ENCODE results near the gene PRAMEF6. TPM values are rescaled to one million over a fixed set of nuclear protein-coding genes. Genes with fewer than 3 reads are reported as not detected.
"Not testable (repeated sequence)": the region's sequence is repeated elsewhere in the genome, so short reads cannot be mapped to it uniquely, and the experiment has no call there.

The PRAMEF6 gene
- total RNA-seq (not detected), polyA plus RNA-seq (not detected)
- long read RNA-seq, donor 1: 0 reads
- long read RNA-seq, donor 2: 0 reads
- long read RNA-seq, donor 3: 0 reads
- long read RNA-seq, donor 4: 0 reads
- long read RNA-seq, donor 5: 0 reads
- long read RNA-seq, donor 6: 0 reads
- long read RNA-seq, donor 7: 0 reads
- long read RNA-seq, donor 8: 0 reads
- long read RNA-seq, donor 9: 0 reads
- long read RNA-seq, donor 10: 0 reads

- DNase-seq; H3K27ac ChIP-seq; H3K27me3 ChIP-seq; H3K9me3 ChIP-seq; H3K4me1 ChIP-seq; H3K36me3 ChIP-seq; intact Hi-C loops (cut with DNase I; ENCODE audit: low total_unique reads); H3K4me3 ChIP-seq: not testable (repeated sequence)
- 59 to 100% (median 76%) methylated on average over 1 to 2 of the region's 4 CpGs for WGBS, 5 donors
Measured at GRCh38 chr1:12947480-12947879, at the start of gene PRAMEF6. Gene PRAMEF6, minus strand, starts transcription at chr1:12947580. Its CDS starts 5,062 bp downstream, at chr1:12942518.

- not testable (repeated sequence) for H3K4me1 ChIP-seq
Measured at GRCh38 chr1:12924368-12924767, 23.0 kb downstream of the PRAMEF6 start.

GRCh38 chr1:12921749-12922148 is 25.6 kb downstream of the PRAMEF6 start:
- H3K4me3 ChIP-seq; H3K27ac ChIP-seq; H3K9me3 ChIP-seq; H3K4me1 ChIP-seq; intact Hi-C loops (cut with DNase I; ENCODE audit: low total_unique reads); H3K27me3 ChIP-seq; H3K36me3 ChIP-seq; DNase-seq: not testable (repeated sequence)
- WGBS, 5 donors: 60 to 76% (median 71%) methylated on average over 1 to 2 of the region's 2 CpGs

More at GRCh38 chr1:12924368-12924767, 23.0 kb downstream of the PRAMEF6 start:
- H3K9me3 ChIP-seq; H3K27ac ChIP-seq; DNase-seq; H3K36me3 ChIP-seq; intact Hi-C loops (cut with DNase I; ENCODE audit: low total_unique reads); H3K4me3 ChIP-seq; H3K27me3 ChIP-seq: not testable (repeated sequence)
- WGBS, 5 donors: 10 to 49% (median 41%) methylated on average over 1 to 3 of the region's 5 CpGs; no CpG with 5 or more reads in 2 of the 5 donors

- H3K36me3 ChIP-seq; H3K9me3 ChIP-seq; H3K27me3 ChIP-seq; DNase-seq; H3K27ac ChIP-seq; H3K4me1 ChIP-seq; intact Hi-C loops (cut with DNase I; ENCODE audit: low total_unique reads); H3K4me3 ChIP-seq: not testable (repeated sequence)
- WGBS, 5 donors: no CpG with 5 or more reads among the region's 1 CpG
Measured at GRCh38 chr1:12916310-12916709, 31.1 kb downstream of the PRAMEF6 start, which contains the start of gene PRAMEF7. Gene PRAMEF7, plus strand, starts transcription at chr1:12916610. Its CDS starts 1,083 bp downstream, at chr1:12917693.

- H3K27me3 ChIP-seq; H3K27ac ChIP-seq; DNase-seq; H3K36me3 ChIP-seq; intact Hi-C loops (cut with DNase I; ENCODE audit: low total_unique reads); H3K9me3 ChIP-seq; H3K4me3 ChIP-seq; H3K4me1 ChIP-seq: not testable (repeated sequence)
- WGBS, 5 donors: 56 to 100% (median 71%) methylated on average over 2 to 4 of the region's 5 CpGs
Measured at GRCh38 chr1:12903793-12904572, 43.4 kb downstream of the PRAMEF6 start.

GRCh38 chr1:12899186-12899585 is 48.2 kb downstream of the PRAMEF6 start:
- H3K27ac ChIP-seq; intact Hi-C loops (cut with DNase I; ENCODE audit: low total_unique reads); DNase-seq: not testable (repeated sequence)

GRCh38 chr1:12898170-12898569 is 49.2 kb downstream of the PRAMEF6 start, which contains the start of gene PRAMEF10:
Gene PRAMEF10, minus strand, starts transcription at chr1:12898270. Its CDS starts 2,423 bp downstream, at chr1:12895847.
- H3K4me1 ChIP-seq; H3K4me3 ChIP-seq; H3K27me3 ChIP-seq; DNase-seq; H3K9me3 ChIP-seq; intact Hi-C loops (cut with DNase I; ENCODE audit: low total_unique reads); H3K36me3 ChIP-seq; H3K27ac ChIP-seq: not testable (repeated sequence)
- WGBS, 5 donors: 50% methylated on average over 1 of the region's 1 CpG; no CpG with 5 or more reads in 4 of the 5 donors

More at GRCh38 chr1:12899186-12899585, 48.2 kb downstream of the PRAMEF6 start:
- not testable (repeated sequence) for H3K27me3 ChIP-seq, H3K4me3 ChIP-seq, H3K9me3 ChIP-seq, H3K4me1 ChIP-seq, H3K36me3 ChIP-seq

Small RNA genes within 50 kb of the gene (small RNA-seq; reads per million reads assigned to genes)
- 0 reads per million in 4 donors for gene RNU6-1072P

Other genes starting within 250 kb of the PRAMEF6 start
- not detected for gene AADACL3, start 231.5 kb downstream of the PRAMEF6 start, total RNA-seq
- not detected for gene AADACL3, start 231.5 kb downstream of the PRAMEF6 start, polyA plus RNA-seq
- not detected for gene CFAP107, start 201.4 kb downstream of the PRAMEF6 start, total RNA-seq
- not detected for gene CFAP107, start 201.4 kb downstream of the PRAMEF6 start, polyA plus RNA-seq
- not detected for gene PRAMEF12, start 173.8 kb downstream of the PRAMEF6 start, total RNA-seq
- not detected for gene PRAMEF12, start 173.8 kb downstream of the PRAMEF6 start, polyA plus RNA-seq
- not detected for gene PRAMEF1, start 156.2 kb downstream of the PRAMEF6 start, total RNA-seq
- gene PRAMEF1, start 156.2 kb downstream of the PRAMEF6 start, polyA plus RNA-seq: not detected
- not detected for gene PRAMEF11, start 116.2 kb downstream of the PRAMEF6 start, total RNA-seq
- gene PRAMEF11, start 116.2 kb downstream of the PRAMEF6 start, polyA plus RNA-seq: not detected
- gene HNRNPCL1, start 98.9 kb downstream of the PRAMEF6 start, total RNA-seq: not detected
- gene HNRNPCL1, start 98.9 kb downstream of the PRAMEF6 start, polyA plus RNA-seq: not detected
- gene PRAMEF2, start 90.5 kb downstream of the PRAMEF6 start, total RNA-seq: not detected
- not detected for gene PRAMEF2, start 90.5 kb downstream of the PRAMEF6 start, polyA plus RNA-seq
- not detected for gene PRAMEF4, start 61.4 kb downstream of the PRAMEF6 start, total RNA-seq
- not detected for gene PRAMEF4, start 61.4 kb downstream of the PRAMEF6 start, polyA plus RNA-seq
- gene PRAMEF10, start 49.3 kb downstream of the PRAMEF6 start, total RNA-seq: not detected
- not detected for gene PRAMEF10, start 49.3 kb downstream of the PRAMEF6 start, polyA plus RNA-seq
- gene PRAMEF7, start 31.0 kb downstream of the PRAMEF6 start, total RNA-seq: not detected
- not detected for gene PRAMEF7, start 31.0 kb downstream of the PRAMEF6 start, polyA plus RNA-seq
- not detected for gene PRAMEF27, start 109.0 kb upstream of the PRAMEF6 start, total RNA-seq
- not detected for gene PRAMEF27, start 109.0 kb upstream of the PRAMEF6 start, polyA plus RNA-seq
- not detected for gene HNRNPCL3, start 113.2 kb upstream of the PRAMEF6 start, total RNA-seq
- not detected for gene HNRNPCL3, start 113.2 kb upstream of the PRAMEF6 start, polyA plus RNA-seq
- gene PRAMEF25, start 123.2 kb upstream of the PRAMEF6 start, total RNA-seq: not detected
- gene PRAMEF25, start 123.2 kb upstream of the PRAMEF6 start, polyA plus RNA-seq: not detected
- gene HNRNPCL2, start 169.3 kb upstream of the PRAMEF6 start, total RNA-seq: not detected
- not detected for gene HNRNPCL2, start 169.3 kb upstream of the PRAMEF6 start, polyA plus RNA-seq
- gene PRAMEF26, start 208.4 kb upstream of the PRAMEF6 start, total RNA-seq: not detected
- not detected for gene PRAMEF26, start 208.4 kb upstream of the PRAMEF6 start, polyA plus RNA-seq
- gene HNRNPCL4, start 218.1 kb upstream of the PRAMEF6 start, total RNA-seq: not detected
- not detected for gene HNRNPCL4, start 218.1 kb upstream of the PRAMEF6 start, polyA plus RNA-seq
- not detected for gene PRAMEF9, start 224.3 kb upstream of the PRAMEF6 start, total RNA-seq
- gene PRAMEF9, start 224.3 kb upstream of the PRAMEF6 start, polyA plus RNA-seq: not detected

Measured in stomach (tissue), 19 donors.